Measurements from ENCODE around the gene SFT2D3.

DNA sequence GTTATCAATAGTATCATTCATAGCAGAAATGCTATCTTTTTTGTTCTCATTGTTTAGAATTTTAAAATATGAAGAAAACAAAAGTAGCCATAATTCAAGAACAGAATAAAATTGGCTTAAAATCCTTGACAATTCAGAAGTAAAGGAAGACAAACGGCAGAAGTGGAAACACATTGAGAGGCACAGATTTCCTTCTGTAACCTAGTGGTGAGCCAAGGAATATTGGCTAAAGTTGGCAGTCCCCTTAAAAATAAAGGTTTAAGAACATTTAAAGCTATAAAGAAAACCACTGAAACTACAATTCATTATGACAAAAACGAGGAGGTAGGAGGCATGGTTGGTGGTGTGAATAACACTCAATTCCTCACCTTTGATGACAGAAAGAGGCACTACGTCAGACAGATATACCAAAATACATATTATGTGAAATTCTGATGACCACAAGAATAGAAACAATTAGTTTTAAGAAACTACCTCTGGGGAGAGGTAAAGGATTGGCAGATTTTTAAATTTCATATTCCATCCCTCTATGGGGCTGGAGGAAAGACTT, 42.3 kb downstream of the SFT2D3 start:
- TF ChIP-seq POLR2A (IDR thresholded peaks at IDR 0.05; ENCODE audit: low read length) (no peak), GATA1 (IDR thresholded peaks at IDR 0.05; ENCODE audit: low read depth, low read length) (no peak)

Data from erythroblast (primary cell).